Fibroblast of the aortic adventitia (primary cell): Measurements from ENCODE around the gene ARHGAP30. TPM values are rescaled to one million over a fixed set of nuclear protein-coding genes. Genes with fewer than 3 reads are reported as not detected.

Experiments used
- DNase-seq: peaks from one replicate; pipeline ENCODE4 v3.0.0-alpha.2; 2010; ENCODE audit warnings: low read depth
- H3K4me3 ChIP-seq: 2 replicates; pipeline ENCODE4 v1.5.1; 2011; ENCODE audit warnings: low read depth, mild to moderate bottlenecking, control low read depth, low read length, moderate library complexity
- total RNA-seq: library from RNA; depleted of rRNA; stranded (reverse); fragments of >200 nt; gene quantifications from 2 replicates; pipeline ENCODE4 v1.2.3, GENCODE V29; 2012; ENCODE audit warnings: low replicate concordance
- TF ChIP-seq, protein P1 (sequence below): IDR thresholded peaks from 2 replicates; pipeline ENCODE4 v1.5.1; 2011; ENCODE audit warnings: mild to moderate bottlenecking, low read length, control low read depth, inconsistent platforms; ENCODE audit not compliant: insufficient read depth

The ARHGAP30 gene
- total RNA-seq, 1 donor, result not detected

DNA sequence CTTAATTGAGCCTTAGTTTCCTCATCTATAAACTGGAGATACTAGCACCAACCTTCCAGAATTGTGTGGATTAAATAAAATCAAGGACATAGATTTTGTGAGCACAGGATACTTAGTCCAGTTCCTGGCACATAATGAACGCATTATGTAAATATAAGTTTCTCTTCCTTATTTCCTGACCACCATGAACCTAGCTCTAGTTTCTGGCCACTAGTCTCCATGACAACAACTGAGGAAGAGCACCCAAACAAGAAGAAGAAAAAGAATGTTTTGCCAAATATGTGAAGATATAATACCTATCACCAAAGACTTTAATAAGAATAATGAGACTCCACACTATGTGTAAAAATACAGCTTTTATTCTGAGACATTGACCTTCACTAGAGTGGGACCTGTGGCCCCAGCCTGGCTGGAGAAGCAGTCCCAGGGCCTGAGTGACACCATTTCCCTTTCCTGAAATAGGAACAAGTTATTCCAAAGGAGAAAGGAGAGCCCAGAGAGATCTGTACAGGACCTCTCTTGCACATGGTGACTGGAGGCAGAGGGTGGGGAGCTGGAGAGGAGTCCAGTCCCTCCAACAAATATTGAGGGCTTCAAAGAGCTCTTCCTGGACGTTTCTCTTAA is 23.0 kb downstream of the ARHGAP30 start:
- TF ChIP-seq, protein P1, sequence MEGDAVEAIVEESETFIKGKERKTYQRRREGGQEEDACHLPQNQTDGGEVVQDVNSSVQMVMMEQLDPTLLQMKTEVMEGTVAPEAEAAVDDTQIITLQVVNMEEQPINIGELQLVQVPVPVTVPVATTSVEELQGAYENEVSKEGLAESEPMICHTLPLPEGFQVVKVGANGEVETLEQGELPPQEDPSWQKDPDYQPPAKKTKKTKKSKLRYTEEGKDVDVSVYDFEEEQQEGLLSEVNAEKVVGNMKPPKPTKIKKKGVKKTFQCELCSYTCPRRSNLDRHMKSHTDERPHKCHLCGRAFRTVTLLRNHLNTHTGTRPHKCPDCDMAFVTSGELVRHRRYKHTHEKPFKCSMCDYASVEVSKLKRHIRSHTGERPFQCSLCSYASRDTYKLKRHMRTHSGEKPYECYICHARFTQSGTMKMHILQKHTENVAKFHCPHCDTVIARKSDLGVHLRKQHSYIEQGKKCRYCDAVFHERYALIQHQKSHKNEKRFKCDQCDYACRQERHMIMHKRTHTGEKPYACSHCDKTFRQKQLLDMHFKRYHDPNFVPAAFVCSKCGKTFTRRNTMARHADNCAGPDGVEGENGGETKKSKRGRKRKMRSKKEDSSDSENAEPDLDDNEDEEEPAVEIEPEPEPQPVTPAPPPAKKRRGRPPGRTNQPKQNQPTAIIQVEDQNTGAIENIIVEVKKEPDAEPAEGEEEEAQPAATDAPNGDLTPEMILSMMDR, result no peak

DNA sequence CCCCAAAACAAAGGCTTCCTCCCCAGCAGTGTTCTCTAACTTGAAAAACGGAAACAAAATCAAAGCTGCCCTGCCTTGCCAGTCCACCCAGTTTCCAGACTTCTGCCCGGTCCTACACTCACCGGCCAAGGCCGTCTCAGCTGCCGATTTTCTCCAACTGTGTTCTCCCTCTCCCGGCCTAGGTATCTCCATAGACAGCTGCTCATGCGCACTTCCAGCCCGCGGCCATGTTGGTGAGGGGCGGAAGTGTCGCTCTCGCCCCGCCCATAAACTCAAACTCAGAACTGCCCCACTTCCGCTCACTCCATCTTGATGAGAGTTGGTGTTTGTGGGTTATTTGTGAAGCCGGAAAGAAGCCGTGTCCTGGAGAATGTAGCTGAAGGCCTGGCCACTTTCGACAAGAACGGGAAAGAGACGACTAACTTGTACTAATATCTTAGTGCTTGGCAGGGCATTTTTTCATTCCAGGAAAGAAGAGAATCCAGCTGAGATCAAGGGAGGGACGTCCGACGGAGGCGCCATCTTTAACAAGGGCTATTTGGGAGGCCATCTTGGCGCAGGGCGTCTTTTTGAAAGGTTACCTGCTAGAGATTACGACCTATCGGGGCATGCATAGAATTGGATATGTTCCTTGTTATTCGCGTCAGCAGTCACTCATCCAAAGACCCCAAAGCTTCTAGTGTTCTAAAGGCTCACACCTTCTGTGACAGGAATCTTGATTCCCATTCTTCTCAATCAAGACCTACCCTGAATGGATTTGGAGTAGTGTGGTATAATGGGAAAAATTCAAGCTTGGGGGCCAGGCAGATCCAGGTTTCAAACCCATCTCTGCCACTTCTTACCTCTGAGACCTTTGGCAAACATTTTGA is 23.7 kb downstream of the ARHGAP30 start, which contains the start of gene USF1:
Gene USF1 (minus strand): TSS at position 242 of the 869 bp plus-strand sequence. CDS start 2,702 bp downstream, outside the sequence.
- peak; percentile 95 for DNase-seq
- peak within 1 kb of the TSS; percentile 91 for H3K4me3 ChIP-seq
- TF ChIP-seq, protein P1, result no peak

More for the DNA sequence above, 23.0 kb downstream of the ARHGAP30 start:
- H3K4me3 ChIP-seq, result peak overlapping the region; percentile 71
- no peak for DNase-seq

DNA sequence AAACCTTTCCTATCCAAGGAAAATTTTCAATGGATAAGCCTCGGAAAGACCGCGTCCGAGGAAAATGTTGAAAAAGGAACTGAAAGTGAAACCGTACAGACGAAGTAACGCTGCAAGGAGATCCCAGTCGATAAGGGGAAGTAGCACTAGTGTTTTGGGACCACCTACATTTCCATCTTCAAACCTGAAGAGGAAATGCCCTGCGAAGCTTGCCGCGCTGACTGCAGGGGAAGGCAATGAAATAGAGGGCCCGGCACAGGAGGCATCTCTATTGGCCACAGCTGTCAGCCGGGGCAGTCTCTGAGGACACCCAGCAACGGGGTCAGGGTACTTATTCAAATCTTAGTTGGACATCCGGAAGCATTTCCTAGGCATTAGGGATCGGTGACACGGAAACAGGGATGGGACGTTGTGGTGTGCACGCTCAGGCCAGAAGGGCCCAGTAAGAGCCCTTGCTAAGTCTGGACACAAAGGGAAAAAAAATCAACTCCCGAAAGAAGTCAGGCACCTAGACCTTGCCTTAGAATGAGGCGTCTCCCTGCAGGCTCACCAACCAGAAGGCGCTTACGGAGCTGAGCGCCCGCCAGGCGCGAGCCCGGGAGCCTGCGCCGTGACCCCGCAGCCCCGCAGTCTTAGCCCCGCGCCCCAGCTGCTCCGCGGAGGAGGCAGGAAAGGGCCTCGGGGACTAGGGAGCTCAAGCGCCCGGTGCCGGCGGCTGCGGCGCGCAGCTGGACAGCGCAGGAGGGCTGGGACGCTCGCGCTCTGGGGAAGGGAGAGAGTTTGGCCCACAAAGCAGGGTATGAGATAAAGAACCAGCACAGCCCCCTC is 24.6 kb downstream of the ARHGAP30 start:
- DNase-seq, result peak; percentile 58
- peak overlapping the region; percentile 91 for H3K4me3 ChIP-seq
- TF ChIP-seq, protein P1, result no peak

DNA sequence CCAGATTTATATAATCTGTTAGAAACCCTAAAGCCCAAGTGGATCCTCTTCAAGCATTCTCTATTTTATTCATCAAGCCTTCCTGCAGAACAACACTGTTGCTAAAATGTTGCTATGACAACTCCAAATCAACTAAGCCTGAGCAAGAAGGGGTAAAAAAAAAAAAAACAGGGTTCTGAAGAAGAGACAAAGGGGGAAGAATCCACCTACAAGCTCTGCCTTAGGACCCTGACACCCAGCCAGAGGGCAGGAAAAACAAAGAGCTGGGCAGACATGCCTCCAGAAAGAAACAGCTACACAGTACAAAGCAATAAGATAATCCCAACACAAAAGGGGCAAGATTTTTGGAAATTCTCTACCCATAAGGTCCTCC is 25.2 kb downstream of the ARHGAP30 start:
- TF ChIP-seq, protein P1, result no peak
- peak overlapping the region; percentile 91 for H3K4me3 ChIP-seq
- DNase-seq, result peak; percentile 16

DNA sequence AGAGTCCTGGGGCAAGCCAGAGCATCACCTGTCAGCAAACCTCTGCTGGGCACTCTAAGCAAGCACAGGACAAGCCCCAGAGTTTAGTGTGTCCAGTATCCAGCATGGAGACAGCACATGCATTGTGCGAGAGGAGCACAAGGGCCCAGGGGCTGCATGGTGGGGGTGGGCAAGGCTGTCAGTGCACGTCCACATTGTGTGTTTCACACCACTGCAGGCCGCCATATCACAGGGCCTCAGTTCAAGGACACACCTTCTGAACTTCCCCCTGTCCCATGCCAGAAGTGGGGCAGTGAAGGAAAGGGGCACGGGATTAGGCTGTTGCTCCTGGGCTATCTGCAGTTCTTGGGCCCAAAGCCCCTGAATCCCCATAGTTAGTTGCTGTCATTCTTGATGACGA is 30.1 kb downstream of the ARHGAP30 start:
- TF ChIP-seq, protein P1, result no peak
- DNase-seq, result no peak
- H3K4me3 ChIP-seq, result no peak overlapping the region

DNA sequence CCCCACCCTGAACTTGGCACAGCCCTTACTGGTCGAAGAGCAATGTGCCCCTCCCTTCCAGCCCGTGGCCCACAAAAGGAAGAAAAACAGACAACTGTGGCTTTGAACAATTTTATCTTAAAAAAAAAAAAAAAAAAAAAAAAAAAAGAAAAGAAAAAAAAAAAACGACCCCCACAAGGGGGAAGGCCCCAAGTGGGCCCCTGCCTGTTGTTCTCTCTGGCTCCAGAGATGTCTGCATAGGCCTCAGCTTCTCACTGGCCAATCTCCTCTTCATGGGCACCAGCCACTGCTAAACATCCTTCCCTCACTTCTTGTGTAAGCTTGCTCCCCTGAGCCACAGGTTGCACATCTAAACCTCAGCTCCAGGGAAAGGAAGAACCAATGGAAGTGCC is 30.5 kb downstream of the ARHGAP30 start:
- TF ChIP-seq, protein P1, result no peak
- peak overlapping the region; percentile 62 for H3K4me3 ChIP-seq
- no peak for DNase-seq
